Right atrium auricular region (tissue), 2 donors: Measurements from ENCODE around the gene DDX3X. TPM values are rescaled to one million over a fixed set of nuclear protein-coding genes. Genes with fewer than 3 reads are reported as not detected.
A peak's percentile ranks its signal among the peaks of the same experiment; 100 is the strongest.

ENCODE experiments used
- DNase-seq: peaks from one replicate; pipeline ENCODE4 v3.0.0-alpha.2; 2019; ENCODE audit warnings: low spot score
- H3K27ac ChIP-seq, 2 donors: fragments of 200-600 bp; sonication (generic); 1 replicate in 1 of 2; 2 replicates in 1 of 2; pipeline ENCODE4 v1.5.1; 2016 to 2019
- H3K27me3 ChIP-seq, 2 donors: fragments of 200-600 bp; sonication (generic); one replicate each; pipeline versions ENCODE4 v1.5.1 to v1.6.0; 2017 to 2019
- H3K36me3 ChIP-seq: fragments of 200-600 bp; sonication (generic); one replicate; pipeline ENCODE4 v1.5.1; 2016
- H3K4me1 ChIP-seq, 2 donors: fragments of 200-600 bp; sonication (generic); one replicate each; pipeline versions ENCODE4 v1.5.1 to v1.6.0; 2017 to 2019
- H3K4me3 ChIP-seq, 2 donors: fragments of 200-600 bp; sonication (generic); 1 replicate in 1 of 2; 2 replicates in 1 of 2; pipeline ENCODE4 v1.5.1; 2017 to 2019; ENCODE audit warnings: mild to moderate bottlenecking in 1 of 2, moderate library complexity in 1 of 2
- H3K9me3 ChIP-seq, 2 donors: fragments of 200-600 bp; sonication (generic); one replicate each; pipeline ENCODE4 v1.5.1; 2019
- CTCF ChIP-seq, 2 donors: fragments of 200-600 bp; sonication (generic); IDR thresholded peaks; one replicate each; pipeline ENCODE4 v1.5.1; 2019; ENCODE audit warnings: antibody characterized with exemption in 2 of 2
- total RNA-seq, 2 donors: library from RNA; depleted of rRNA; stranded (reverse); fragments of >200 nt; gene quantifications; one replicate each; pipeline ENCODE4 v1.1.0, GENCODE V29; 2016

DDX3X gene
- total RNA-seq, 2 donors from 2014 or later: 150 to 152 TPM

- no peaks in the 10 kb centered on the region for H3K27me3 ChIP-seq
- no peak for DNase-seq
- H3K4me1 ChIP-seq: peaks cover 0 to 64% of the 10 kb centered on the region in 2 donors
- no peak for TF ChIP-seq CTCF (IDR thresholded peaks at IDR 0.05)
- peaks cover 24% of the 10 kb centered on the region for H3K36me3 ChIP-seq
- peak overlapping the region; percentile 87 to 92 for H3K4me3 ChIP-seq
- H3K27ac ChIP-seq: peak overlapping the region; percentile 98 to 100
- H3K9me3 ChIP-seq: no peaks in the 10 kb centered on the region
These were observed 1.4 kb downstream of the DDX3X start for GRCh38 chrX:41335198-41335957.

- H3K4me1 ChIP-seq: peaks cover 0 to 64% of the 10 kb centered on the region in 2 donors
- peak overlapping the region; percentile 87 to 92 for H3K4me3 ChIP-seq
These were observed 2.0 kb downstream of the DDX3X start for GRCh38 chrX:41335958-41336331.

GRCh38 chrX:41336447-41336846 is 2.5 kb downstream of the DDX3X start:
- Histone ChIP-seq H3K4me3 (peak overlapping the region; percentile 87 to 92), H3K27ac (peak overlapping the region; percentile 43 to 98), H3K9me3 (no peaks in the 10 kb centered on the region), H3K36me3 (peaks cover 34% of the 10 kb centered on the region), H3K27me3 (no peaks in the 10 kb centered on the region), H3K4me1 (peaks cover 0 to 68% of the 10 kb centered on the region in 2 donors)
- DNase-seq: no peak
- TF ChIP-seq CTCF (IDR thresholded peaks at IDR 0.05): no peak

More at GRCh38 chrX:41335958-41336331, 2.0 kb downstream of the DDX3X start:
- no peak for DNase-seq
- Histone ChIP-seq H3K27ac (peak overlapping the region; percentile 98 to 100), H3K27me3 (no peaks in the 10 kb centered on the region), H3K36me3 (peaks cover 29% of the 10 kb centered on the region), H3K9me3 (no peaks in the 10 kb centered on the region)
- no peak for TF ChIP-seq CTCF (IDR thresholded peaks at IDR 0.05)

GRCh38 chrX:41337140-41337539 is 3.2 kb downstream of the DDX3X start:
- H3K9me3 ChIP-seq: no peaks in the 10 kb centered on the region
- H3K27me3 ChIP-seq: no peaks in the 10 kb centered on the region
- peaks cover 0 to 66% of the 10 kb centered on the region in 2 donors for H3K4me1 ChIP-seq
- no peak for DNase-seq
- no peak for TF ChIP-seq CTCF (IDR thresholded peaks at IDR 0.05)
- peak overlapping the region; percentile 4 to 92 for H3K4me3 ChIP-seq
- no peak overlapping the region for H3K27ac ChIP-seq
- H3K36me3 ChIP-seq: peaks cover 41% of the 10 kb centered on the region

- DNase-seq: no peak
- no peaks in the 10 kb centered on the region for H3K9me3 ChIP-seq
- H3K36me3 ChIP-seq: peaks cover 54% of the 10 kb centered on the region
- peak overlapping the region in 1 of 2 donors; percentile 34 for H3K27ac ChIP-seq
- H3K4me3 ChIP-seq: no peak overlapping the region
- H3K4me1 ChIP-seq: peaks cover 0 to 59% of the 10 kb centered on the region in 2 donors
- TF ChIP-seq CTCF (IDR thresholded peaks at IDR 0.05): no peak
- no peaks in the 10 kb centered on the region for H3K27me3 ChIP-seq
These were observed 4.5 kb downstream of the DDX3X start for GRCh38 chrX:41338436-41338835.
